ENCODE measurements around the gene SLC43A3.

DNA sequence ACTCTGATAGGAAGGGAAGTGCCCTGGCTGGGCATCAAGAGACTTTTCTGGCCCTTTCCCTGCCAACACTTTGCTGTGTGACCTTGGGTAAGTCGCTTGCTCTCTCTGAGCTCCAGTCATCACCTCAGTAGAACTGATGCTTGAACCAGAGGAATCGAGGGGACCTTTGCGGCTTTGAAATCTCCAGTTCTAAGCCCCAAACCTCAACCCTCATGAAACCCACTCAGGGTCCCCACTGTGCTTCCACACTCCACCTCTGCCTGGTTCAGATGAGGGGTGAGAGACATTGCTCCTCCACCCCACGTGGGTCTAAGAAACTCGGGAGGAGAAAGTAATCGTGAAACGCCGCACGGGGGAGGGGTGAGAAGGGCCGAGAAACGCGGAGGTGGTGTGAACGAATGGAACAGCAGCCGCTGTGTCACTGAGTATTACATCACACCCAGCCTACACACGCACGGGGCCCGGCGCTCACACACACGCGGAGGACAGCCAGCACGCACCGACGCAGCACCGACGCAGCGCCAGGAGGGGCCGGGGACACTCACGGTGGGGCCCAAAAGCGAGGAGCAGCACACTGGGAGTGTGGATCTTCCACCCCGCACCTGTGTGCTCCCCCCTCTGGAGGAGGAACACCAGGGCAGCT, 37.7 kb upstream of the SLC43A3 start:
- TF ChIP-seq, protein P1, sequence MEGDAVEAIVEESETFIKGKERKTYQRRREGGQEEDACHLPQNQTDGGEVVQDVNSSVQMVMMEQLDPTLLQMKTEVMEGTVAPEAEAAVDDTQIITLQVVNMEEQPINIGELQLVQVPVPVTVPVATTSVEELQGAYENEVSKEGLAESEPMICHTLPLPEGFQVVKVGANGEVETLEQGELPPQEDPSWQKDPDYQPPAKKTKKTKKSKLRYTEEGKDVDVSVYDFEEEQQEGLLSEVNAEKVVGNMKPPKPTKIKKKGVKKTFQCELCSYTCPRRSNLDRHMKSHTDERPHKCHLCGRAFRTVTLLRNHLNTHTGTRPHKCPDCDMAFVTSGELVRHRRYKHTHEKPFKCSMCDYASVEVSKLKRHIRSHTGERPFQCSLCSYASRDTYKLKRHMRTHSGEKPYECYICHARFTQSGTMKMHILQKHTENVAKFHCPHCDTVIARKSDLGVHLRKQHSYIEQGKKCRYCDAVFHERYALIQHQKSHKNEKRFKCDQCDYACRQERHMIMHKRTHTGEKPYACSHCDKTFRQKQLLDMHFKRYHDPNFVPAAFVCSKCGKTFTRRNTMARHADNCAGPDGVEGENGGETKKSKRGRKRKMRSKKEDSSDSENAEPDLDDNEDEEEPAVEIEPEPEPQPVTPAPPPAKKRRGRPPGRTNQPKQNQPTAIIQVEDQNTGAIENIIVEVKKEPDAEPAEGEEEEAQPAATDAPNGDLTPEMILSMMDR (IDR thresholded peaks at IDR 0.05): no peak
- TF ChIP-seq POLR2A (IDR thresholded peaks at IDR 0.05): no peak

Data from body of pancreas (tissue), 4 donors.